ENCODE measurements around the gene CNIH3.

DNA sequence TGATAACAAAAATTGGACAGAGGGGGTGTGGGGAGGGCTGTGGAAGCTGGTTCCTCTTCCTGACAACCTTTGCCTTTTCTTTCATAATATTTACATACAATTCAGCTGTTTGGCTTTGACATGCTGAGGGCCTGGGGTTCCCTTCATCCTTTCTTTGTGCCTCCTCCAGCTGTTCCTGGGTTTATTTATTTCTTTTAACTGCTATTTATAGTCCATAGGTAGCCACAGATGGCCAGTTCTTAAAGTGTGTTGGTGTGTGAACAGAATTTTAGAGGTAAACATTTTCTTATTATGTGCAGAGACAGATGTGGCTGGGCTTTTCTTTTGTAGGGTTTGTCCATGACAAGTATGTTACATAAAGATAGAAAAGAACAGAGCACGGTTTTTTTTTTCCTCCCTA is 34.1 kb upstream of the CNIH3 start:
- TF ChIP-seq, protein P1, sequence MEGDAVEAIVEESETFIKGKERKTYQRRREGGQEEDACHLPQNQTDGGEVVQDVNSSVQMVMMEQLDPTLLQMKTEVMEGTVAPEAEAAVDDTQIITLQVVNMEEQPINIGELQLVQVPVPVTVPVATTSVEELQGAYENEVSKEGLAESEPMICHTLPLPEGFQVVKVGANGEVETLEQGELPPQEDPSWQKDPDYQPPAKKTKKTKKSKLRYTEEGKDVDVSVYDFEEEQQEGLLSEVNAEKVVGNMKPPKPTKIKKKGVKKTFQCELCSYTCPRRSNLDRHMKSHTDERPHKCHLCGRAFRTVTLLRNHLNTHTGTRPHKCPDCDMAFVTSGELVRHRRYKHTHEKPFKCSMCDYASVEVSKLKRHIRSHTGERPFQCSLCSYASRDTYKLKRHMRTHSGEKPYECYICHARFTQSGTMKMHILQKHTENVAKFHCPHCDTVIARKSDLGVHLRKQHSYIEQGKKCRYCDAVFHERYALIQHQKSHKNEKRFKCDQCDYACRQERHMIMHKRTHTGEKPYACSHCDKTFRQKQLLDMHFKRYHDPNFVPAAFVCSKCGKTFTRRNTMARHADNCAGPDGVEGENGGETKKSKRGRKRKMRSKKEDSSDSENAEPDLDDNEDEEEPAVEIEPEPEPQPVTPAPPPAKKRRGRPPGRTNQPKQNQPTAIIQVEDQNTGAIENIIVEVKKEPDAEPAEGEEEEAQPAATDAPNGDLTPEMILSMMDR (IDR thresholded peaks at IDR 0.05; ENCODE audit: extremely low read depth in 1 of 2, insufficient read depth in 1 of 2, low read depth in 1 of 2, low read length in 2 of 2): no peak
- no peak for TF ChIP-seq MYC (IDR thresholded peaks at IDR 0.05; ENCODE audit: low read depth, low read length)
- TF ChIP-seq FOS (IDR thresholded peaks at IDR 0.05; ENCODE audit: borderline replicate concordance, insufficient read depth, low read length): no peak
- no peak for TF ChIP-seq EZH2 (IDR thresholded peaks at IDR 0.05; ENCODE audit: borderline replicate concordance, low read depth, low read length, severe bottlenecking)
- no peak for TF ChIP-seq POLR2AphosphoS5 (IDR thresholded peaks at IDR 0.05; ENCODE audit: insufficient read depth, low read depth, low read length)
- TF ChIP-seq POLR2A (IDR thresholded peaks at IDR 0.05; ENCODE audit: low read depth, low read length): no peak
- TF ChIP-seq JUN (IDR thresholded peaks at IDR 0.05; ENCODE audit: borderline replicate concordance, insufficient read depth, insufficient read length, low read depth): no peak
- TF ChIP-seq, protein P2, sequence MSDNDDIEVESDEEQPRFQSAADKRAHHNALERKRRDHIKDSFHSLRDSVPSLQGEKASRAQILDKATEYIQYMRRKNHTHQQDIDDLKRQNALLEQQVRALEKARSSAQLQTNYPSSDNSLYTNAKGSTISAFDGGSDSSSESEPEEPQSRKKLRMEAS (IDR thresholded peaks at IDR 0.05; ENCODE audit: insufficient read depth, insufficient read length): no peak

Data from endothelial cell of umbilical vein (primary cell).